Measurements from ENCODE around the gene PSMD14.
"Not testable (repeated sequence)": the region's sequence is repeated elsewhere in the genome, so short reads cannot be mapped to it uniquely, and the experiment has no call there.

The PSMD14 gene

GRCh38 chr2:161308178-161308955, at the start of gene PSMD14:
Gene PSMD14, plus strand, starts transcription at chr2:161308425. Its CDS starts 10,401 bp downstream, at chr2:161318826.
- DNase-seq (ENCODE audit: extremely low read depth, low read depth) = peak; percentile 77
- no peak for TF ChIP-seq CTCF (IDR thresholded peaks at IDR 0.05; ENCODE audit: low read depth, low read length, missing control alignments)
- H3K4me3 ChIP-seq (replicated peaks; ENCODE audit: low read depth, low read length) = peak within 1 kb of the TSS; percentile 64

- no peak overlapping the region for H3K4me3 ChIP-seq (replicated peaks; ENCODE audit: low read depth, low read length)
- no peak for DNase-seq (ENCODE audit: extremely low read depth, low read depth)
- TF ChIP-seq CTCF (IDR thresholded peaks at IDR 0.05; ENCODE audit: low read depth, low read length, missing control alignments) = no peak
These were observed 42.4 kb upstream of the PSMD14 start for GRCh38 chr2:161265874-161266273.

GRCh38 chr2:161269111-161269510, 39.1 kb upstream of the PSMD14 start:
- no peak for TF ChIP-seq CTCF (IDR thresholded peaks at IDR 0.05; ENCODE audit: low read depth, low read length, missing control alignments)
- no peak overlapping the region for H3K4me3 ChIP-seq (replicated peaks; ENCODE audit: low read depth, low read length)
- DNase-seq (ENCODE audit: extremely low read depth, low read depth) = no peak

GRCh38 chr2:161273038-161273760, 35.0 kb upstream of the PSMD14 start:
- DNase-seq (ENCODE audit: extremely low read depth, low read depth) = peak; percentile 46
- no peak overlapping the region for H3K4me3 ChIP-seq (replicated peaks; ENCODE audit: low read depth, low read length)
- peak; percentile 43 for TF ChIP-seq CTCF (IDR thresholded peaks at IDR 0.05; ENCODE audit: low read depth, low read length, missing control alignments)

- not testable (repeated sequence) for DNase-seq (ENCODE audit: extremely low read depth, low read depth); H3K4me3 ChIP-seq (replicated peaks; ENCODE audit: low read depth, low read length)
These were observed 29.5 kb upstream of the PSMD14 start for GRCh38 chr2:161278564-161279229.

GRCh38 chr2:161279230-161279815, 28.9 kb upstream of the PSMD14 start:
- DNase-seq (ENCODE audit: extremely low read depth, low read depth); H3K4me3 ChIP-seq (replicated peaks; ENCODE audit: low read depth, low read length): not testable (repeated sequence)

- peak; percentile 6 for DNase-seq (ENCODE audit: extremely low read depth, low read depth)
- not testable (repeated sequence) for H3K4me3 ChIP-seq (replicated peaks; ENCODE audit: low read depth, low read length)
These were observed 27.3 kb upstream of the PSMD14 start for GRCh38 chr2:161280906-161281323.

- H3K4me3 ChIP-seq (replicated peaks; ENCODE audit: low read depth, low read length); DNase-seq (ENCODE audit: extremely low read depth, low read depth): not testable (repeated sequence)
These were observed 26.5 kb upstream of the PSMD14 start for GRCh38 chr2:161281615-161282310.

- DNase-seq (ENCODE audit: extremely low read depth, low read depth); H3K4me3 ChIP-seq (replicated peaks; ENCODE audit: low read depth, low read length): not testable (repeated sequence)
These were observed 25.9 kb upstream of the PSMD14 start for GRCh38 chr2:161282311-161282644.

Data from HFF-Myc (cell line).